ENCODE measurements around the gene PAWR. TPM values are rescaled to one million over a fixed set of nuclear protein-coding genes. Genes with fewer than 3 reads are reported as not detected.

The PAWR gene
- total and polyA plus RNA-seq, 9 donors, result 26.4 to 125 (median 72.8) TPM

GRCh38 chr12:79537675-79538074 is 153.1 kb downstream of the PAWR start:
- no peaks in the 10 kb centered on the region for H3K9me3 ChIP-seq
- DNase-seq, result no peak
- no peak overlapping the region for H3K27ac ChIP-seq
- H3K27me3 ChIP-seq, result no peaks in the 10 kb centered on the region
- 93 to 95% (median 95%) methylated on average over 3 of the region's 3 CpGs for WGBS, 3 donors
- H3K4me3 ChIP-seq, result no peak overlapping the region
- TF ChIP-seq EP300 (IDR thresholded peaks at IDR 0.05), result no peak
- no peak for TF ChIP-seq POLR2A (IDR thresholded peaks at IDR 0.05)
- TF ChIP-seq CTCF (IDR thresholded peaks at IDR 0.05), result no peak
- intact Hi-C loops (cut with DNase I), result no loop called here
- no peaks in the 10 kb centered on the region for H3K4me1 ChIP-seq (ENCODE audit: insufficient read depth)
- no peaks in the 10 kb centered on the region for H3K36me3 ChIP-seq

- 96 to 100% (median 100%) methylated on average over 2 of the region's 2 CpGs for WGBS, 3 donors
- intact Hi-C loops (cut with DNase I), result no loop called here
- H3K27ac ChIP-seq, result no peak overlapping the region
Measured at GRCh38 chr12:79535751-79536150, 155.0 kb downstream of the PAWR start.

More at GRCh38 chr12:79535751-79536150, 155.0 kb downstream of the PAWR start:
- H3K4me3 ChIP-seq, result no peak overlapping the region
- TF ChIP-seq POLR2A (IDR thresholded peaks at IDR 0.05) (no peak), CTCF (IDR thresholded peaks at IDR 0.05) (no peak), EP300 (IDR thresholded peaks at IDR 0.05) (no peak)
- H3K36me3 ChIP-seq, result no peaks in the 10 kb centered on the region
- no peaks in the 10 kb centered on the region for H3K4me1 ChIP-seq (ENCODE audit: insufficient read depth)
- H3K27me3 ChIP-seq, result no peaks in the 10 kb centered on the region
- DNase-seq, result no peak
- H3K9me3 ChIP-seq, result no peaks in the 10 kb centered on the region

Other genes with a start within 250 kb of the PAWR start
- gene PPP1R12A, start 244.1 kb upstream of the PAWR start, total RNA-seq, result 100 to 1,000 TPM in 1 of 7 donors, 10 to 100 TPM in 6; 62.5 to 104 (median 75.3) TPM
- 10 to 100 TPM; 28.9 to 96.1 TPM for gene PPP1R12A, start 244.1 kb upstream of the PAWR start, polyA plus RNA-seq